HAP-1 (cell line): ENCODE results near the gene ARHGEF17.

Experiments
- DNase-seq, 2 experiments: peaks; one replicate each; pipeline ENCODE4 v3.0.0-alpha.2; 2016 to 2020; ENCODE audit warnings: low spot score in 2 of 2
- H3K27me3 ChIP-seq: fragments of 250-450 bp; sonication (Bioruptor Pico); 2 replicates; pipeline ENCODE4 v1.5.1; 2020; ENCODE audit warnings: low read depth, mild to moderate bottlenecking, moderate library complexity
- H3K36me3 ChIP-seq: fragments of 250-450 bp; sonication (Bioruptor Pico); replicated peaks from 2 replicates; pipeline ENCODE4 v1.5.1; 2020; ENCODE audit warnings: mild to moderate bottlenecking
- H3K4me1 ChIP-seq: fragments of 250-450 bp; sonication (Bioruptor Pico); 2 replicates; pipeline ENCODE4 v1.5.1; 2020; ENCODE audit warnings: mild to moderate bottlenecking
- H3K4me3 ChIP-seq: fragments of 250-450 bp; sonication (Bioruptor Pico); 2 replicates; pipeline ENCODE4 v1.5.1; 2020; ENCODE audit warnings: mild to moderate bottlenecking, moderate library complexity
- H3K9me3 ChIP-seq: fragments of 250-450 bp; sonication (Bioruptor Pico); 2 replicates; pipeline ENCODE4 v1.5.1; 2020; ENCODE audit warnings: mild to moderate bottlenecking, moderate library complexity
- in situ Hi-C: fragments of 300-500 bp; cut with MboI; formaldehyde crosslinking; loops from 3 replicates; pipeline ENCODE4 v1.14.3; 2020; ENCODE audit warnings: low sequenced_read_pairs, inconsistent platforms, mixed read lengths

Gene ARHGEF17

GRCh38 chr11:73293356-73293936, 14.6 kb upstream of the ARHGEF17 start:
- in situ Hi-C loops = no loop called here
- DNase-seq = no peak
- no peak overlapping the region for H3K4me3 ChIP-seq

DNA sequence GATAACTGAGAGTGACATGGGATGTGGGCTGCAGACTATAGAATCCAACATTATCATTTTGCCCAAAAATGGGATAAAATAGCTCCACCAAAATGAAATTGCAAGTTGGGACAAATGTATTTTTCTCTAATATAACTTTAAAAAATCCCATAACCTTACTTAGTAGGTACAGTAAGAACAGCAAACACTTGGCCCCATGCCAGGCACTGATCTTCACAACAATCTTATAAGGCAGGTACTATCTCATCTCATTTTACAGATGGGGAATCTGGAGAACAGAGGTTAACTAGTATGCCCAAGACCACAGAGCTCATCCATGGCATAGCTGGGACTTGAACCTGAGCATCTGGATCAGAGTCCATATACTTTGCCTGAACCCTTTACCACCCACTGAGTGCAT, 13.5 kb upstream of the ARHGEF17 start:
- no peak for DNase-seq
- H3K36me3 ChIP-seq = no peaks in the 10 kb centered on the region
- H3K9me3 ChIP-seq = no peaks in the 10 kb centered on the region
- in situ Hi-C loops = no loop called here
- no peaks in the 10 kb centered on the region for H3K4me1 ChIP-seq
- H3K27me3 ChIP-seq = no peaks in the 10 kb centered on the region; the same call in 1 of the 2 replicates
- H3K4me3 ChIP-seq = no peak overlapping the region

More at GRCh38 chr11:73293356-73293936, 14.6 kb upstream of the ARHGEF17 start:
- Histone ChIP-seq H3K9me3 (no peaks in the 10 kb centered on the region), H3K4me1 (peaks cover 3% of the 10 kb centered on the region), H3K36me3 (no peaks in the 10 kb centered on the region; the same call in 1 of the 2 replicates), H3K27me3 (no peaks in the 10 kb centered on the region; the same call in 1 of the 2 replicates)

- H3K9me3 ChIP-seq = no peaks in the 10 kb centered on the region
- no peaks in the 10 kb centered on the region; the same call in 1 of the 2 replicates for H3K27me3 ChIP-seq
- H3K36me3 ChIP-seq = no peaks in the 10 kb centered on the region
- H3K4me1 ChIP-seq = no peaks in the 10 kb centered on the region
- DNase-seq = peak; percentile 52 to 89
- no peak overlapping the region for H3K4me3 ChIP-seq
- in situ Hi-C loops = no loop called here
Observed at GRCh38 chr11:73295241-73295995, 12.7 kb upstream of the ARHGEF17 start.

DNA sequence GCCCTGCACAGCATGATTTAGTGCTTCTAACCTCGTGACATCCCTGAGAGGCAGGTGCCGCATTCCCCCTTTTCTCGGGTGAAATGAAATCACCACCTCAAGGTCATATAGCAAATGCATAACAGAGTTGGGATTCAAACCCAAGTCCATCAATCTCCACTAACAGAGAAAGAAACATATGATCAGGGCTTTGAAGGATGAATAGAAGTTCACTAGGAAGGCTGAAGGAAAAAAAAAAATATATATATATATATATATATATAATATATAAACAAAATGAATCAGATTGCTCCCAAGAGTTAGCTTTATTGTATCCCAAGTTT, 12.1 kb upstream of the ARHGEF17 start:
- Histone ChIP-seq H3K36me3 (no peaks in the 10 kb centered on the region), H3K9me3 (no peaks in the 10 kb centered on the region), H3K4me3 (no peak overlapping the region), H3K27me3 (no peaks in the 10 kb centered on the region; the same call in 1 of the 2 replicates), H3K4me1 (no peaks in the 10 kb centered on the region)
- no peak for DNase-seq
- in situ Hi-C loops = no loop called here

GRCh38 chr11:73296501-73297230, 11.4 kb upstream of the ARHGEF17 start:
- in situ Hi-C loops = no loop called here
- no peaks in the 10 kb centered on the region for H3K4me1 ChIP-seq
- no peak overlapping the region for H3K4me3 ChIP-seq
- no peak for DNase-seq
- H3K36me3 ChIP-seq = no peaks in the 10 kb centered on the region
- H3K27me3 ChIP-seq = no peaks in the 10 kb centered on the region; the same call in 1 of the 2 replicates
- no peaks in the 10 kb centered on the region for H3K9me3 ChIP-seq

DNA sequence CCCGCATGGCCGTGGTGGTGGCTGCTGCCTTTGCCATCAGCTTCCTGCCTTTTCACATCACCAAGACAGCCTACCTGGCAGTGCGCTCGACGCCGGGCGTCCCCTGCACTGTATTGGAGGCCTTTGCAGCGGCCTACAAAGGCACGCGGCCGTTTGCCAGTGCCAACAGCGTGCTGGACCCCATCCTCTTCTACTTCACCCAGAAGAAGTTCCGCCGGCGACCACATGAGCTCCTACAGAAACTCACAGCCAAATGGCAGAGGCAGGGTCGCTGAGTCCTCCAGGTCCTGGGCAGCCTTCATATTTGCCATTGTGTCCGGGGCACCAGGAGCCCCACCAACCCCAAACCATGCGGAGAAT, 10.9 kb upstream of the ARHGEF17 start:
- no peaks in the 10 kb centered on the region; the same call in 1 of the 2 replicates for H3K27me3 ChIP-seq
- H3K36me3 ChIP-seq = no peaks in the 10 kb centered on the region
- no peaks in the 10 kb centered on the region for H3K9me3 ChIP-seq
- in situ Hi-C loops = no loop called here
- H3K4me3 ChIP-seq = no peak overlapping the region
- DNase-seq = no peak
- H3K4me1 ChIP-seq = no peaks in the 10 kb centered on the region

- no peaks in the 10 kb centered on the region for H3K9me3 ChIP-seq
- in situ Hi-C loops = no loop called here
- DNase-seq = no peak
Observed at GRCh38 chr11:73297702-73298101, 10.4 kb upstream of the ARHGEF17 start.

DNA sequence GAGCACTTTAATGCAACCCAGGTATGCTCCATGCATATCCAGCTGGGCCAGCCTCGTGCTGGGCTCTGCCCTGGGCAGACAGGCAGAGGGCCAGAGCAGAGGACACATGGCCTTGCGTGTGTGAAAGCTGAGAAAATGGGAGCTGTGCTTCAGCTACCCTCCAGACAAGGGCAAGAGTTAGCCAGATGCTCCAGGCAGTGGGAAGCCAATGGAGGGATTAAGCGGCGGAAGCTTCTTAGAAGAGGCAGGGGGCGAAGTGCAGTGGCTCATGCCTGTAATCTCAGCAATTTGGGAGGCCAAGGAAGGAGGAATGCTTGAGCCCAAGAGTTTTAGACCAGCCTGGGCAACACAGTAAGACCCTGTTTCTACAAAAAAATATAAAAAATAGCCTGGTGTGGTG, 9.8 kb upstream of the ARHGEF17 start:
- DNase-seq = no peak
- no peak overlapping the region for H3K4me3 ChIP-seq
- H3K4me1 ChIP-seq = no peaks in the 10 kb centered on the region
- in situ Hi-C loops = no loop called here
- no peaks in the 10 kb centered on the region for H3K36me3 ChIP-seq
- no peaks in the 10 kb centered on the region for H3K9me3 ChIP-seq
- H3K27me3 ChIP-seq = no peaks in the 10 kb centered on the region; the same call in 1 of the 2 replicates

More at GRCh38 chr11:73297702-73298101, 10.4 kb upstream of the ARHGEF17 start:
- no peaks in the 10 kb centered on the region; the same call in 1 of the 2 replicates for H3K27me3 ChIP-seq
- H3K4me1 ChIP-seq = no peaks in the 10 kb centered on the region
- H3K36me3 ChIP-seq = no peaks in the 10 kb centered on the region
- H3K4me3 ChIP-seq = no peak overlapping the region

- Histone ChIP-seq H3K27me3 (no peaks in the 10 kb centered on the region; the same call in 1 of the 2 replicates), H3K9me3 (no peaks in the 10 kb centered on the region), H3K4me3 (no peak overlapping the region), H3K36me3 (no peaks in the 10 kb centered on the region), H3K4me1 (no peaks in the 10 kb centered on the region)
- in situ Hi-C loops = no loop called here
- DNase-seq = no peak
Observed at GRCh38 chr11:73299751-73300150, 8.3 kb upstream of the ARHGEF17 start.

GRCh38 chr11:73306069-73306841, 1.8 kb upstream of the ARHGEF17 start:
- Histone ChIP-seq H3K4me1 (peaks cover 13% of the 10 kb centered on the region), H3K9me3 (no peaks in the 10 kb centered on the region), H3K36me3 (peaks cover 9% of the 10 kb centered on the region), H3K27me3 (no peaks in the 10 kb centered on the region), H3K4me3 (no peak overlapping the region)
- DNase-seq = no peak
- in situ Hi-C loops = no loop called here

DNA sequence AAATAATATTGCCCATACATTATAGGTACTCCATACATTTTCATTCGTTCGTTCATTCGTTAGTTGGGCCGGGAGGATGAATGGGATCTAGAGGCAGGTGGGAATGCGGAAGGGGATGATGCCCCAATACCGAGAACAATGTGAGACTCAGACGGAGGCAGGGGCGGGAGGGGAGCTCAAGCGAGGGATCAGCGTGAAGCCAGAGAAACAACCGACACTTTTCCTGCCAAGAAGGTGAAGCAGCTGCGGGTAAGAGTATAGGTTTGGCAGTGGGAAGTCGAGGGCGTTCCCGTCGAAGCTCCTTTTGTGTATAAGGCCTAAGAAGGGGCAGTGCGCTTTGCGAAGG, 1.1 kb upstream of the ARHGEF17 start:
- Histone ChIP-seq H3K9me3 (no peaks in the 10 kb centered on the region), H3K27me3 (no peaks in the 10 kb centered on the region), H3K36me3 (peaks cover 9% of the 10 kb centered on the region), H3K4me1 (peaks cover 16% of the 10 kb centered on the region), H3K4me3 (peak overlapping the region; percentile 2; the same call in 1 of the 2 replicates)
- DNase-seq = no peak
- in situ Hi-C loops = no loop called here

DNA sequence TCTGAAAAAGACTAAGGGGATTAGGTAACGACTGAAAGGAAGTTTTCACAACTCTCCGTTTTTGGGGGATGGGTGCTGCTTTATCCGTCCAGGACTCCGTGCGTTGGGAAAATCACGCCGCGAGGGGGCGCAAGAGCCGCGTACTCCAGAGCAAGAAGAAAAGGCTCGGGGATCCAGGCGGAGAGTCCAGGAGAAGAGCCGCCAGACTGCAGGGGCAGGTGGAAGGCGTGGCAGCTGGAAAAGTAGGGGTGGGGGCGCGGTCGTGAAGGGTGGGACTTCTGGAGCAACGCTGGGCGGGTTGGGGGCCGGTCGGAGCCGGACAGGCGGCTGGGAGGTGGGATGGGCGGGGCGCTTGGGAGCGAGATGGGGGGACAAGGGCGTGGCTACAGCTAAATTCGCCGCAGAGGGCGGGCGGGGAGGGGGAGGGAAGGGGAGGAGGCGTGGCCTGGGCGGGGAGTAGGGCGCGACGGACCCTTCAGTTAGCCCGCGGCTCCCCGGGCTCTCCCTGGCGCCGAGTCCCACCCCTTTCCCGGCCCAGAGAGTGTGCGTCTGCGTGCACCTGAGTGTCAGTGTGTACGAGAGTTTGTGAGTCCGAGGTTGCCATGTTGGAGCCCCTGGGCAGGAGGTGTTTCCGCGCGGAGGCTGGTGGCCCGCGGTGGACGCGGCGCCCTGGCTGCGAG, 613 bp upstream of the ARHGEF17 start:
- H3K27me3 ChIP-seq = no peaks in the 10 kb centered on the region
- H3K4me3 ChIP-seq = peak overlapping the region; percentile 58
- in situ Hi-C loops = no loop called here
- peaks cover 9% of the 10 kb centered on the region for H3K36me3 ChIP-seq
- no peaks in the 10 kb centered on the region for H3K9me3 ChIP-seq
- peak; percentile 96 to 100 for DNase-seq
- peaks cover 20% of the 10 kb centered on the region for H3K4me1 ChIP-seq
